A673 (cell line): Measurements from ENCODE around the gene RAB2B.

Experiments used
- CTCF ChIP-seq: fragments of 300-800, 200-600 bp; sonication (generic); conservative IDR thresholded peaks from 2 replicates; pipeline ENCODE4 v1.5.1; 2017; ENCODE audit warnings: low read depth, mild to moderate bottlenecking, antibody characterized with exemption, low read length, moderate library complexity, mixed read lengths
- EZH2 ChIP-seq: fragments of 200-600 bp; sonication (generic); IDR thresholded peaks from 2 replicates; pipeline ENCODE4 v1.6.1; 2017; ENCODE audit warnings: borderline replicate concordance, low read depth, mild to moderate bottlenecking, mixed read lengths, antibody characterized with exemption, low read length; ENCODE audit not compliant: poor library complexity, severe bottlenecking

DNA sequence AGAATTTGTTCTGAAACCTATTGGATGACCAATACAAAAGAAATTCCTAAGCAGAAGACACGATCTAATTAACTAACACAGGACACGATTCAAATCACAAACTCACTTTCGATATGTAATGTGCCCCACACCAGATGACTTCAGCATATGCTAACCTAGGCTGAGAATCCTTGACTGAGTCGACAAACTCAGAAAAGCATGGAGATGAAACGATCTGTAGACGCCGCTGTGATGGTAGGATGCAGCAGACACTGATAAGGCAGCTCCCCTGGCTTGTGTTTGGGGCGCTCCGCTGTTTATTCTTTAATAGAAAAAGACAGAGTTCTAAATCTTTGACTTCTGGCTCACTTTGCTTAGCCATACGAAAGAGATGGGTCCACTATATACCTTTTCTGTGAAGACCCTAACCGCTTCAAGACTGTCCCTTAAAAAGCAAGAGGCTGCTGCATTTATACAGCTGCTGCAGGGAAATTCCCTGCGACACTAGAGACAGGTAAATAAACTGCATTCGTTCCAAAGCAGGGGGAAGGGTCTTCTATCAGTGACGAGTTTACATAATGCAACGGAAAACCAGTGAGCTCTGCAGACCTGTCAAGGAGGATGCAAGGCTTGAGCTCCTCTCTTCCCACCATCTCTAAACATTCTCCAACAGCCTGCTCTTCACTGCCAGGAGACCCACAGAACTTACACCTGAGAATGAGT, 21.8 kb downstream of the RAB2B start:
- TF ChIP-seq CTCF (no peak), EZH2 (no peak)
